ENCODE measurements around the gene NRCAM.
"Not testable (repeated sequence)": the region's sequence is repeated elsewhere in the genome, so short reads cannot be mapped to it uniquely, and the experiment has no call there.

The NRCAM gene

GRCh38 chr7:108393097-108393496 is 63.1 kb downstream of the NRCAM start:
- DNase-seq, result not testable (repeated sequence)

- not testable (repeated sequence) for DNase-seq
Observed at GRCh38 chr7:108387686-108388085, 68.5 kb downstream of the NRCAM start.

GRCh38 chr7:108385834-108386422 is 70.3 kb downstream of the NRCAM start:
- DNase-seq, result no peak

GRCh38 chr7:108384716-108385483 is 71.3 kb downstream of the NRCAM start:
- no peak for DNase-seq

GRCh38 chr7:108382932-108383331 is 73.3 kb downstream of the NRCAM start:
- no peak for DNase-seq

GRCh38 chr7:108380517-108380916 is 75.7 kb downstream of the NRCAM start:
- no peak for DNase-seq

- DNase-seq, result no peak
Observed at GRCh38 chr7:108376206-108376605, 80.0 kb downstream of the NRCAM start.

- DNase-seq, result no peak
Observed at GRCh38 chr7:108375668-108376067, 80.6 kb downstream of the NRCAM start.

GRCh38 chr7:108374899-108375298 is 81.3 kb downstream of the NRCAM start:
- no peak for DNase-seq

- DNase-seq, result no peak
Observed at GRCh38 chr7:108372618-108373017, 83.6 kb downstream of the NRCAM start.

- no peak for DNase-seq
Observed at GRCh38 chr7:108370616-108371015, 85.6 kb downstream of the NRCAM start.

GRCh38 chr7:108368466-108368865 is 87.8 kb downstream of the NRCAM start:
- no peak for DNase-seq

- no peak for DNase-seq
Observed at GRCh38 chr7:108367946-108368345, 88.3 kb downstream of the NRCAM start.

GRCh38 chr7:108367314-108367713 is 88.9 kb downstream of the NRCAM start:
- no peak for DNase-seq

- DNase-seq, result no peak
Observed at GRCh38 chr7:108363659-108364058, 92.6 kb downstream of the NRCAM start.

- DNase-seq, result no peak
Observed at GRCh38 chr7:108360058-108360800, 96.0 kb downstream of the NRCAM start.

- DNase-seq, result no peak
Observed at GRCh38 chr7:108358553-108358952, 97.7 kb downstream of the NRCAM start.

GRCh38 chr7:108351729-108352131 is 104.5 kb downstream of the NRCAM start:
- no peak for DNase-seq

- DNase-seq, result no peak
Observed at GRCh38 chr7:108348913-108349312, 107.3 kb downstream of the NRCAM start.

- no peak for DNase-seq
Observed at GRCh38 chr7:108347616-108348015, 108.6 kb downstream of the NRCAM start.

- DNase-seq, result no peak
Observed at GRCh38 chr7:108345710-108346336, 110.4 kb downstream of the NRCAM start.

- DNase-seq, result no peak
Observed at GRCh38 chr7:108340856-108341411, 115.3 kb downstream of the NRCAM start.

- DNase-seq, result not testable (repeated sequence)
Observed at GRCh38 chr7:108340406-108340805, 115.8 kb downstream of the NRCAM start.
